Measurements from ENCODE around the gene DNM3.

DNM3 gene

DNA sequence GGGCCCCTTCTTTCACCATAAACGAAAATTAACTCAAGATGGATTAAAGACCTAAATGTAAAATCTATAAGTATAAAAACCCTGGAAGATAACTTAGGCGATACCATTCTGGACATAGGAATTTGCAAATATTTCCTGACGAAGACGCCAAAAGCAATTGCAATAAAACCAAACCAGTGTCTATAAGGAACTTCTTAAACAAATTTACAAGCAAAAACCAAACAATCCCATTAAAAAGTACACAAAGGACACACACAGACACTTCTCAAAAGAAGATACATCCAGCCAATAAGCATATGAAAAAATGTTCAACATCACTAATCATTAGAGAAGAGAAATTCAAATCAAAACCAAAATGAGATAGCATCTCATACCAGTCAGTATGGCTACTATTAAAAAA is 500.4 kb downstream of the DNM3 start:
- no peak overlapping the region for H3K27ac ChIP-seq (ENCODE audit: low read depth, low read length)
- H2AFZ ChIP-seq (ENCODE audit: low read depth, low read length, severe bottlenecking) = no peak overlapping the region
- H3K9me2 ChIP-seq (replicated peaks; ENCODE audit: insufficient read depth, low read length) = no peaks in the 10 kb centered on the region
- no peaks in the 10 kb centered on the region for H3K79me2 ChIP-seq (ENCODE audit: insufficient read depth, low read length)
- no peaks in the 10 kb centered on the region for H3K36me3 ChIP-seq (ENCODE audit: low read length)
- H3K9me3 ChIP-seq (ENCODE audit: insufficient read depth, low read length) = 0 out of 2 replicates have a peak, but pooled peaks cover 2% of the 10 kb centered on the region
- H3K4me2 ChIP-seq (ENCODE audit: low read depth, low read length, poor library complexity, severe bottlenecking) = no peak overlapping the region
- no peaks in the 10 kb centered on the region for H3F3A ChIP-seq (ENCODE audit: insufficient read depth)
- H3K4me3 ChIP-seq (ENCODE audit: insufficient read depth, low read length, poor library complexity, severe bottlenecking) = no peak overlapping the region
- no peaks in the 10 kb centered on the region for H3K27me3 ChIP-seq (ENCODE audit: low read length)
- H3K9ac ChIP-seq (ENCODE audit: low read length) = no peak overlapping the region
- no peaks in the 10 kb centered on the region for H4K20me1 ChIP-seq (ENCODE audit: low read depth, low read length)
- TF ChIP-seq EZH2phosphoT487 (conservative IDR thresholded peaks at IDR 0.05; ENCODE audit: low read length) = no peak
- TF ChIP-seq, protein P1, sequence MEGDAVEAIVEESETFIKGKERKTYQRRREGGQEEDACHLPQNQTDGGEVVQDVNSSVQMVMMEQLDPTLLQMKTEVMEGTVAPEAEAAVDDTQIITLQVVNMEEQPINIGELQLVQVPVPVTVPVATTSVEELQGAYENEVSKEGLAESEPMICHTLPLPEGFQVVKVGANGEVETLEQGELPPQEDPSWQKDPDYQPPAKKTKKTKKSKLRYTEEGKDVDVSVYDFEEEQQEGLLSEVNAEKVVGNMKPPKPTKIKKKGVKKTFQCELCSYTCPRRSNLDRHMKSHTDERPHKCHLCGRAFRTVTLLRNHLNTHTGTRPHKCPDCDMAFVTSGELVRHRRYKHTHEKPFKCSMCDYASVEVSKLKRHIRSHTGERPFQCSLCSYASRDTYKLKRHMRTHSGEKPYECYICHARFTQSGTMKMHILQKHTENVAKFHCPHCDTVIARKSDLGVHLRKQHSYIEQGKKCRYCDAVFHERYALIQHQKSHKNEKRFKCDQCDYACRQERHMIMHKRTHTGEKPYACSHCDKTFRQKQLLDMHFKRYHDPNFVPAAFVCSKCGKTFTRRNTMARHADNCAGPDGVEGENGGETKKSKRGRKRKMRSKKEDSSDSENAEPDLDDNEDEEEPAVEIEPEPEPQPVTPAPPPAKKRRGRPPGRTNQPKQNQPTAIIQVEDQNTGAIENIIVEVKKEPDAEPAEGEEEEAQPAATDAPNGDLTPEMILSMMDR (IDR thresholded peaks at IDR 0.05; ENCODE audit: insufficient read depth, low read length, poor library complexity, severe bottlenecking) = no peak

DNA sequence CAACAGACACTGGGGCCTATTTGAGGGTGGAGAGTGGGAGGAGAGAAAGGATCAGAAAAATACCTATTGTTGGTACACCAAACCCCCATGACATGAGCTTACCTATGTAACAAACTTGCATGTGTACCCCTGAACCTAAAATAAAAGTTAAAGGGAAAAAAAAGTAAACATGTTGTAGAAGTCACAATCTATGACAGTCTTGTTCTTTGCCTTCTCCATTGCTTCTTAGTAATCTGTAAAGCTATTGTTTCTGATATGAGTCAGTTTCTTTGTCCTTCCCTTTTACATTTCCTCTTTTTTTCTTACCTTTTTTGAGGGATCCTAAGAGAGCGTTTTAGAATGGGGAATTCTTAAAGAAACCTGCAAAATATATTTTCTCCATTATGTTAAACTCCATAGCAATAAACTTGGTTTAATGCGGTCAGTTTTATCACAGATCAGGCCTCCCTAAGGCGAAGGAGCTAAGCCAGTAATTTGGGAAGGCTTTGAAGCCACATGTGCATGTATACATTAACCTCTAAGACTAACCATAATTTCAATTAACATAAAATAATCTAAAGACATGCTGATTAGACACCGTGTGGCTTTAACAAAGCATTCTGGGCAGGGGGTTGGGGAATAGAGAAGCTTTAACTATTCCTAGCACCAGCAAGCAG is 501.4 kb downstream of the DNM3 start:
- Histone ChIP-seq H4K20me1 (ENCODE audit: low read depth, low read length) (no peaks in the 10 kb centered on the region), H3K9me3 (ENCODE audit: insufficient read depth, low read length) (peaks cover 8% of the 10 kb centered on the region; the same call in 1 of the 2 replicates), H3K27ac (ENCODE audit: low read depth, low read length) (no peak overlapping the region), H3K79me2 (ENCODE audit: insufficient read depth, low read length) (no peaks in the 10 kb centered on the region), H3K9me2 (replicated peaks; ENCODE audit: insufficient read depth, low read length) (no peaks in the 10 kb centered on the region), H2AFZ (ENCODE audit: low read depth, low read length, severe bottlenecking) (no peak overlapping the region), H3F3A (ENCODE audit: insufficient read depth) (no peaks in the 10 kb centered on the region), H3K4me3 (ENCODE audit: insufficient read depth, low read length, poor library complexity, severe bottlenecking) (no peak overlapping the region), H3K36me3 (ENCODE audit: low read length) (no peaks in the 10 kb centered on the region), H3K27me3 (ENCODE audit: low read length) (no peaks in the 10 kb centered on the region), H3K9ac (ENCODE audit: low read length) (no peak overlapping the region), H3K4me2 (ENCODE audit: low read depth, low read length, poor library complexity, severe bottlenecking) (no peak overlapping the region)
- TF ChIP-seq, protein P1 (IDR thresholded peaks at IDR 0.05; ENCODE audit: insufficient read depth, low read length, poor library complexity, severe bottlenecking) = no peak
- TF ChIP-seq EZH2phosphoT487 (conservative IDR thresholded peaks at IDR 0.05; ENCODE audit: low read length) = no peak

DNA sequence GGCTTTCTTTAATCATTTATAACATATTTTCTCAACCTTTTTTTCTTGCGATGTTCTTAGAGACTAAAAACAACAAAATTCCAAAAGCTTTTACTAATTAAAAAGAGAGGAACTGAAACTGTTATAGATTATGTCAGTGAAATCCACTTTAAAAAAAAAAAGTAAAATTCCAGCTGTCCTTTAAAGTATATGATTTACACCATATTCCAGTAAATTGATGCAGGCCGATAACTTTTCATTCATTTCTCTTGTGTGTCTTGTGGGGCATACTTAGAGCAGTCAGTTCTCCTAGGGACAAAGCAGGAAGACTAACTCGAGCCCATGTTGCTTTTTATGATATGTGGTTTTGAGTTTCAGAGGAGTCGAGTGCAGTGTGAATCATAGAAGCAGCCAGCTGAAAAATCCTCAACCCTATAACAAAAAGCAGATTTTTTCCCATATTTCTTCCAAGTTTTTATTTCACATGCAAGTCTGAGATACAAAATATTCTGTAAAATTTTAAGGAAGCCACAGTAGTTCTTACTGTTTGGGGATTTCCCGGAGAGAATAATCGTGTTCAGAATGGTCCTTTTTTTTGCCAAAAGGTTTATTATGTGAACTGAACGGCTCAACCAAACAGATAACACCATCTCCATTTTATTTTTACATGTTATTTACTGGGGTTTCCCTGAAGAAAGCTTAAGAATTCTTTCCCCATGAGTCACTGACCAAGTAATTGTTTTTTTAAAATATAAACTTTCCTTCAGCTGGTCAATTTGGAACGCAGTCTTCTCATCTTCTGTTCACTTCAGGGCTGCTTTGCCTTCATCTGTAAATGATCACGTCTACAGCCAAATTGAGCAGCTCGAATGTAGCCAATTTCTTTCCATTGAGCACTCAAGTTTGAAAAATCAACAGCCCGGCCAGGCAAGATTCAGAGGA is 502.2 kb downstream of the DNM3 start:
- TF ChIP-seq, protein P1 (IDR thresholded peaks at IDR 0.05; ENCODE audit: insufficient read depth, low read length, poor library complexity, severe bottlenecking) = no peak
- no peak for TF ChIP-seq EZH2phosphoT487 (conservative IDR thresholded peaks at IDR 0.05; ENCODE audit: low read length)
- peak overlapping the region; percentile 9 for H3K4me2 ChIP-seq (ENCODE audit: low read depth, low read length, poor library complexity, severe bottlenecking)
- H2AFZ ChIP-seq (ENCODE audit: low read depth, low read length, severe bottlenecking) = peak overlapping the region; percentile 29
- no peaks in the 10 kb centered on the region for H3K9me2 ChIP-seq (replicated peaks; ENCODE audit: insufficient read depth, low read length)
- H3K36me3 ChIP-seq (ENCODE audit: low read length) = no peaks in the 10 kb centered on the region
- no peak overlapping the region for H3K27ac ChIP-seq (ENCODE audit: low read depth, low read length)
- no peak overlapping the region for H3K4me3 ChIP-seq (ENCODE audit: insufficient read depth, low read length, poor library complexity, severe bottlenecking)
- no peaks in the 10 kb centered on the region for H4K20me1 ChIP-seq (ENCODE audit: low read depth, low read length)
- H3K9me3 ChIP-seq (ENCODE audit: insufficient read depth, low read length) = peaks cover 8% of the 10 kb centered on the region; the same call in 1 of the 2 replicates
- no peaks in the 10 kb centered on the region for H3K79me2 ChIP-seq (ENCODE audit: insufficient read depth, low read length)
- H3K27me3 ChIP-seq (ENCODE audit: low read length) = no peaks in the 10 kb centered on the region
- no peak overlapping the region for H3K9ac ChIP-seq (ENCODE audit: low read length)
- H3F3A ChIP-seq (ENCODE audit: insufficient read depth) = no peaks in the 10 kb centered on the region
